ENCODE results near the gene PDCD2L. TPM values are rescaled to one million over a fixed set of nuclear protein-coding genes. Genes with fewer than 3 reads are reported as not detected.
A peak's percentile ranks its signal among the peaks of the same experiment; 100 is the strongest.

The PDCD2L gene
- polyA plus RNA-seq, result 18.6 TPM

- Mint-ChIP-seq H3K9me3 (no peaks in the 10 kb centered on the region), H3K27me3 (no peaks in the 10 kb centered on the region), H3K4me3 (peak within 1 kb of the TSS; percentile 92 to 98 (median 97)), H3K4me1 (peaks cover 13 to 14% (median 14%) of the 10 kb centered on the region in 3 donors), H3K27ac (peak within 1 kb of the TSS; percentile 50 to 91 (median 76)), H3K36me3 (no peaks in the 10 kb centered on the region)
Measured at GRCh38 chr19:34404109-34404909, at the start of gene PDCD2L. Gene PDCD2L, plus strand, starts transcription at chr19:34404399. Its CDS starts 32 bp downstream, at chr19:34404431.

- Mint-ChIP-seq H3K27ac (no peak overlapping the region), H3K36me3 (no peaks in the 10 kb centered on the region), H3K4me1 (peaks cover 17 to 19% (median 17%) of the 10 kb centered on the region in 3 donors), H3K9me3 (no peaks in the 10 kb centered on the region), H3K4me3 (no peak overlapping the region), H3K27me3 (no peaks in the 10 kb centered on the region)
Measured at GRCh38 chr19:34355201-34355600, 49.0 kb upstream of the PDCD2L start.

- Mint-ChIP-seq H3K36me3 (no peaks in the 10 kb centered on the region), H3K4me3 (peak overlapping the region in 1 of 4 donors; percentile 17), H3K4me1 (peaks cover 17 to 19% (median 18%) of the 10 kb centered on the region in 3 donors), H3K27ac (no peak overlapping the region), H3K27me3 (no peaks in the 10 kb centered on the region), H3K9me3 (no peaks in the 10 kb centered on the region)
Measured at GRCh38 chr19:34356875-34357274, 47.3 kb upstream of the PDCD2L start.

GRCh38 chr19:34357431-34357830, 46.8 kb upstream of the PDCD2L start:
- no peaks in the 10 kb centered on the region for H3K27me3 Mint-ChIP-seq
- H3K9me3 Mint-ChIP-seq, result no peaks in the 10 kb centered on the region
- no peaks in the 10 kb centered on the region for H3K36me3 Mint-ChIP-seq
- H3K27ac Mint-ChIP-seq, result peak overlapping the region in 2 of 3 donors; percentile 62 to 96
- H3K4me3 Mint-ChIP-seq, result no peak overlapping the region
- H3K4me1 Mint-ChIP-seq, result peaks cover 17 to 19% (median 18%) of the 10 kb centered on the region in 3 donors

- Mint-ChIP-seq H3K27me3 (no peaks in the 10 kb centered on the region), H3K4me1 (peaks cover 18 to 20% (median 19%) of the 10 kb centered on the region in 3 donors), H3K9me3 (no peaks in the 10 kb centered on the region), H3K27ac (peak overlapping the region; percentile 92 to 96 (median 96)), H3K36me3 (no peaks in the 10 kb centered on the region), H3K4me3 (peak overlapping the region; percentile 84 to 95 (median 94))
Measured at GRCh38 chr19:34359140-34359953, 44.9 kb upstream of the PDCD2L start.

GRCh38 chr19:34359954-34360315, 44.3 kb upstream of the PDCD2L start:
- H3K27me3 Mint-ChIP-seq, result no peaks in the 10 kb centered on the region
- H3K27ac Mint-ChIP-seq, result peak overlapping the region in 2 of 3 donors; percentile 92 to 96
- H3K9me3 Mint-ChIP-seq, result no peaks in the 10 kb centered on the region
- peaks cover 23% of the 10 kb centered on the region in 3 donors for H3K4me1 Mint-ChIP-seq
- H3K36me3 Mint-ChIP-seq, result no peaks in the 10 kb centered on the region
- peak overlapping the region; percentile 84 to 95 (median 94) for H3K4me3 Mint-ChIP-seq

GRCh38 chr19:34360354-34360909, 43.8 kb upstream of the PDCD2L start:
- Mint-ChIP-seq H3K36me3 (no peaks in the 10 kb centered on the region), H3K27ac (peak overlapping the region in 2 of 3 donors; percentile 92 to 96)

GRCh38 chr19:34362679-34363069, 41.5 kb upstream of the PDCD2L start:
- Mint-ChIP-seq H3K4me3 (peak overlapping the region in 3 of 4 donors; percentile 56 to 77 (median 74)), H3K36me3 (no peaks in the 10 kb centered on the region), H3K27me3 (no peaks in the 10 kb centered on the region), H3K9me3 (no peaks in the 10 kb centered on the region), H3K27ac (peak overlapping the region in 1 of 3 donors; percentile 50), H3K4me1 (peaks cover 30 to 32% (median 31%) of the 10 kb centered on the region in 3 donors)

More at GRCh38 chr19:34360354-34360909, 43.8 kb upstream of the PDCD2L start:
- no peaks in the 10 kb centered on the region for H3K9me3 Mint-ChIP-seq
- H3K4me1 Mint-ChIP-seq, result peaks cover 23% of the 10 kb centered on the region in 3 donors
- H3K4me3 Mint-ChIP-seq, result peak overlapping the region in 3 of 4 donors; percentile 19 to 94 (median 94)
- no peaks in the 10 kb centered on the region for H3K27me3 Mint-ChIP-seq

- Mint-ChIP-seq H3K4me3 (peak overlapping the region in 3 of 4 donors; percentile 63 to 74 (median 74)), H3K9me3 (no peaks in the 10 kb centered on the region), H3K27ac (peak overlapping the region in 2 of 3 donors; percentile 50 to 62), H3K36me3 (no peaks in the 10 kb centered on the region), H3K4me1 (peaks cover 30 to 31% (median 30%) of the 10 kb centered on the region in 3 donors), H3K27me3 (no peaks in the 10 kb centered on the region)
Measured at GRCh38 chr19:34363094-34363493, 41.1 kb upstream of the PDCD2L start.

GRCh38 chr19:34363930-34364329, 40.3 kb upstream of the PDCD2L start:
- H3K27me3 Mint-ChIP-seq, result no peaks in the 10 kb centered on the region
- H3K36me3 Mint-ChIP-seq, result no peaks in the 10 kb centered on the region
- no peak overlapping the region for H3K27ac Mint-ChIP-seq
- peaks cover 23 to 26% (median 23%) of the 10 kb centered on the region in 3 donors for H3K4me1 Mint-ChIP-seq
- peak overlapping the region in 3 of 4 donors; percentile 63 to 82 (median 74) for H3K4me3 Mint-ChIP-seq
- no peaks in the 10 kb centered on the region for H3K9me3 Mint-ChIP-seq

- H3K9me3 Mint-ChIP-seq, result no peaks in the 10 kb centered on the region
- H3K36me3 Mint-ChIP-seq, result no peaks in the 10 kb centered on the region
- peaks cover 19 to 21% (median 20%) of the 10 kb centered on the region in 3 donors for H3K4me1 Mint-ChIP-seq
- peak overlapping the region; percentile 82 to 96 (median 93) for H3K4me3 Mint-ChIP-seq
- H3K27ac Mint-ChIP-seq, result peak overlapping the region; percentile 51 to 86 (median 58)
- H3K27me3 Mint-ChIP-seq, result no peaks in the 10 kb centered on the region
Measured at GRCh38 chr19:34364462-34364829, 39.8 kb upstream of the PDCD2L start.

GRCh38 chr19:34364830-34365462, 39.3 kb upstream of the PDCD2L start, which contains the start of gene GPI:
Gene GPI, plus strand, starts transcription at chr19:34365196. Its CDS starts 71 bp downstream, at chr19:34365267.
- Mint-ChIP-seq H3K27me3 (no peaks in the 10 kb centered on the region), H3K4me3 (peak within 1 kb of the TSS; percentile 82 to 97 (median 94)), H3K36me3 (no peaks in the 10 kb centered on the region), H3K27ac (peak within 1 kb of the TSS; percentile 58 to 86 (median 85)), H3K4me1 (peaks cover 15 to 16% (median 15%) of the 10 kb centered on the region in 3 donors), H3K9me3 (no peaks in the 10 kb centered on the region)

- peak overlapping the region; percentile 82 to 97 (median 94) for H3K4me3 Mint-ChIP-seq
- H3K27ac Mint-ChIP-seq, result peak overlapping the region in 2 of 3 donors; percentile 37 to 85
- H3K36me3 Mint-ChIP-seq, result peaks cover 3% of the 10 kb centered on the region
- H3K27me3 Mint-ChIP-seq, result no peaks in the 10 kb centered on the region
- peaks cover 12 to 13% (median 13%) of the 10 kb centered on the region in 3 donors for H3K4me1 Mint-ChIP-seq
- H3K9me3 Mint-ChIP-seq, result no peaks in the 10 kb centered on the region
Measured at GRCh38 chr19:34365463-34366401, 38.5 kb upstream of the PDCD2L start.
